SK-N-SH (cell line): ENCODE data around the gene EEF1A2. TPM values are rescaled to one million over a fixed set of nuclear protein-coding genes. Genes with fewer than 3 reads are reported as not detected.

ENCODE experiments used
- EP300 ChIP-seq, 2 experiments: IDR thresholded peaks; 2 replicates each; pipeline versions ENCODE4 v1.4.0 to v1.6.1; 2012; ENCODE audit warnings: borderline replicate concordance in 1 of 2, low read depth in 1 of 2, low read length in 1 of 2
- FOSL2 ChIP-seq: IDR thresholded peaks from 2 replicates; pipeline ENCODE4 v1.4.0; 2012; ENCODE audit warnings: low read depth, mild to moderate bottlenecking, moderate library complexity, borderline replicate concordance
- FOXJ3 ChIP-seq: sonication (generic); formaldehyde crosslinking; IDR thresholded peaks from 2 replicates; pipeline ENCODE4 v1.5.1; 2020; ENCODE audit warnings: mild to moderate bottlenecking, missing genetic modification reagents
- FOXM1 ChIP-seq: IDR thresholded peaks from 2 replicates; pipeline ENCODE4 v1.4.0; 2012; ENCODE audit warnings: low read depth, mild to moderate bottlenecking
- GABPA ChIP-seq: IDR thresholded peaks from 2 replicates; pipeline ENCODE4 v1.4.0; 2012; ENCODE audit warnings: low read depth, mild to moderate bottlenecking
- GATA2 ChIP-seq: sonication (generic); formaldehyde crosslinking; IDR thresholded peaks from 2 replicates; pipeline ENCODE4 v1.5.0; 2020; ENCODE audit warnings: mild to moderate bottlenecking, missing genetic modification reagents
- JUND ChIP-seq: IDR thresholded peaks from 2 replicates; pipeline ENCODE4 v1.4.0; 2012
- NFIC ChIP-seq: IDR thresholded peaks from 2 replicates; pipeline ENCODE4 v1.4.0; 2012; ENCODE audit warnings: borderline replicate concordance
- NRF1 ChIP-seq: IDR thresholded peaks from 2 replicates; pipeline ENCODE4 v1.6.1; 2012; ENCODE audit warnings: low read depth, mild to moderate bottlenecking, low read length
- POLR2AphosphoS5 ChIP-seq: IDR thresholded peaks from 2 replicates; pipeline ENCODE4 v1.6.1; 2012; ENCODE audit warnings: low read depth, low read length
- RAD21 ChIP-seq: IDR thresholded peaks from 2 replicates; pipeline ENCODE4 v1.6.1; 2012; ENCODE audit warnings: mild to moderate bottlenecking, low read length
- RXRA ChIP-seq: IDR thresholded peaks from 2 replicates; pipeline ENCODE4 v1.4.0; 2012; ENCODE audit warnings: low read depth, mild to moderate bottlenecking, borderline replicate concordance
- SIN3A ChIP-seq: IDR thresholded peaks from 2 replicates; pipeline ENCODE4 v1.6.1; 2012; ENCODE audit warnings: low read depth, mild to moderate bottlenecking, low read length, moderate library complexity, borderline replicate concordance
- TAF1 ChIP-seq: IDR thresholded peaks from 2 replicates; pipeline ENCODE4 v1.6.1; 2012; ENCODE audit warnings: low read depth, mild to moderate bottlenecking, low read length, moderate library complexity, borderline replicate concordance
- TCF12 ChIP-seq: IDR thresholded peaks from 2 replicates; pipeline ENCODE4 v1.4.0; 2012
- TEAD4 ChIP-seq: IDR thresholded peaks from 2 replicates; pipeline ENCODE4 v1.4.0; 2012; ENCODE audit warnings: mild to moderate bottlenecking, borderline replicate concordance; ENCODE audit not compliant: insufficient read depth
- YY1 ChIP-seq: IDR thresholded peaks from 2 replicates; pipeline ENCODE4 v1.4.0; 2012; ENCODE audit warnings: low read depth, mild to moderate bottlenecking
- polyA plus RNA-seq, 3 experiments: library from polyadenylated mRNA; depleted of rRNA; stranded (reverse); fragments of >200 nt; gene quantifications; 2 replicates each; pipeline ENCODE4 v1.2.3, GENCODE V29; 2012
- TF ChIP-seq, protein P1 (sequence below): IDR thresholded peaks from 2 replicates; pipeline ENCODE4 v1.6.1; 2012; ENCODE audit warnings: mild to moderate bottlenecking, low read depth, low read length, moderate library complexity
- TF ChIP-seq, protein P2 (sequence below): fragments of 200-600 bp; sonication (generic); IDR thresholded peaks from 2 replicates; pipeline ENCODE4 v1.6.1; 2017; ENCODE audit warnings: antibody characterized with exemption, mild to moderate bottlenecking, moderate library complexity
- TF ChIP-seq, protein P3 (sequence below): IDR thresholded peaks from 2 replicates; pipeline ENCODE4 v1.4.0; 2012; ENCODE audit warnings: low read depth, borderline replicate concordance
- TF ChIP-seq, protein P4 (sequence below): IDR thresholded peaks from 2 replicates; pipeline ENCODE4 v1.4.0; 2012; ENCODE audit warnings: low read depth, borderline replicate concordance
- TF ChIP-seq, protein P5 (sequence below): fragments of 150-350 bp; IDR thresholded peaks from 2 replicates; pipeline ENCODE4 v1.6.1; 2016; ENCODE audit warnings: mild to moderate bottlenecking, low read depth, low read length

Gene EEF1A2
- polyA plus RNA-seq, 1 of the 3 experiments (the other 2 are of a cell fraction): 16.5 TPM

DNA sequence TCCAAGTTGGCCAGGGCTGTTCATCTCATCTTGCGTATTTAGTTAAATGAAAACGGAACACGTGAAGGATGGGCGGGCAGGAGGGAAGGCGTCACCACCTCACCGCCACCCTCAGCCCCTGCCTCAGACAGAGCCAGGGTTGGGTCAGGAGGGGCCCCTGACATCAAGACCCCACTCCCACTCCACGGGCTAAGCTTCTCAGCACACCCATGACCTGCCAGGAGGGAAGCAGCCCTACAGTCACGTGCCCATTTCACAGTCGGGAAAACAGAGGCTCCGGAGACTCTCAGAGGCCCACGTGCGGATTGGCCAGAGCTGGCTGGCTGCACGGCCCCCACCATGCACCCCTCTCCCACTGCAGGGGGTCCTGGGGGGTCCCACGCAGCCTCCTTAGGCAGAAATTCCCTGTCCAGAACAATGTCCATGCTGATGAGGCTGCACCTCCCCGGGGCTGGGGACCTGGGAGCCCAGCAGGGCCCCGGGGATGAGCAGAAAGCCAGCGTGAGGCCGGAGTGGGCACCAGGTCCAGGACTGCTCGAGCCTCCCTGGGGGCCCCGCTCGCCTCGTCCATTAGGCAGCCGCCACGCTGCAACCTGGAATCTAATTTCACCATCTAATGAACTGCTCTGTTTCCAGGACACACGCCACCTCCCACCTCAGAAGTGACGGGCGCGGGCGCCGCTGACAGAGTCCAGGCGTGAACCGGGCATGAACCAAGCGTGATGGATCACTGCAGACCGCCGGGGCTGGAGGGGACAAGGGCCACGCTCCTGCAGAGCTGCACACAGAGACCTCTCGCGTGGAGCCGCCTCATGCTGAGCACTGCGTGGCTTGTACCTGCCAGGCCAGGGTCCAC is 42.2 kb downstream of the EEF1A2 start (continued):
- TF ChIP-seq JUND (no peak), RAD21 (peak; percentile 31; the same call in 1 of the 2 replicates), FOXM1 (no peak), EP300 (IDR thresholded peaks at IDR 0.05; ENCODE audit: borderline replicate concordance in 1 of 2, low read depth in 1 of 2, low read length in 1 of 2) (peak in 1 of 2 experiments; percentile 98; a peak in 2 of 4 replicates), TCF12 (peak; percentile 32; the same call in 1 of the 2 replicates), TAF1 (no peak), NRF1 (no peak), GATA2 (CRISPR knock-in tag) (peak; percentile 98), RXRA (no peak), FOXJ3 (peak; percentile 96), TEAD4 (no peak), GABPA (no peak), SIN3A (no peak), POLR2AphosphoS5 (0 out of 2 replicates have a peak, but pooled peaks have one; percentile 23), FOSL2 (no peak), NFIC (no peak), YY1 (no peak)
- TF ChIP-seq, protein P1, sequence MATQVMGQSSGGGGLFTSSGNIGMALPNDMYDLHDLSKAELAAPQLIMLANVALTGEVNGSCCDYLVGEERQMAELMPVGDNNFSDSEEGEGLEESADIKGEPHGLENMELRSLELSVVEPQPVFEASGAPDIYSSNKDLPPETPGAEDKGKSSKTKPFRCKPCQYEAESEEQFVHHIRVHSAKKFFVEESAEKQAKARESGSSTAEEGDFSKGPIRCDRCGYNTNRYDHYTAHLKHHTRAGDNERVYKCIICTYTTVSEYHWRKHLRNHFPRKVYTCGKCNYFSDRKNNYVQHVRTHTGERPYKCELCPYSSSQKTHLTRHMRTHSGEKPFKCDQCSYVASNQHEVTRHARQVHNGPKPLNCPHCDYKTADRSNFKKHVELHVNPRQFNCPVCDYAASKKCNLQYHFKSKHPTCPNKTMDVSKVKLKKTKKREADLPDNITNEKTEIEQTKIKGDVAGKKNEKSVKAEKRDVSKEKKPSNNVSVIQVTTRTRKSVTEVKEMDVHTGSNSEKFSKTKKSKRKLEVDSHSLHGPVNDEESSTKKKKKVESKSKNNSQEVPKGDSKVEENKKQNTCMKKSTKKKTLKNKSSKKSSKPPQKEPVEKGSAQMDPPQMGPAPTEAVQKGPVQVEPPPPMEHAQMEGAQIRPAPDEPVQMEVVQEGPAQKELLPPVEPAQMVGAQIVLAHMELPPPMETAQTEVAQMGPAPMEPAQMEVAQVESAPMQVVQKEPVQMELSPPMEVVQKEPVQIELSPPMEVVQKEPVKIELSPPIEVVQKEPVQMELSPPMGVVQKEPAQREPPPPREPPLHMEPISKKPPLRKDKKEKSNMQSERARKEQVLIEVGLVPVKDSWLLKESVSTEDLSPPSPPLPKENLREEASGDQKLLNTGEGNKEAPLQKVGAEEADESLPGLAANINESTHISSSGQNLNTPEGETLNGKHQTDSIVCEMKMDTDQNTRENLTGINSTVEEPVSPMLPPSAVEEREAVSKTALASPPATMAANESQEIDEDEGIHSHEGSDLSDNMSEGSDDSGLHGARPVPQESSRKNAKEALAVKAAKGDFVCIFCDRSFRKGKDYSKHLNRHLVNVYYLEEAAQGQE: no peak
- TF ChIP-seq, protein P2, sequence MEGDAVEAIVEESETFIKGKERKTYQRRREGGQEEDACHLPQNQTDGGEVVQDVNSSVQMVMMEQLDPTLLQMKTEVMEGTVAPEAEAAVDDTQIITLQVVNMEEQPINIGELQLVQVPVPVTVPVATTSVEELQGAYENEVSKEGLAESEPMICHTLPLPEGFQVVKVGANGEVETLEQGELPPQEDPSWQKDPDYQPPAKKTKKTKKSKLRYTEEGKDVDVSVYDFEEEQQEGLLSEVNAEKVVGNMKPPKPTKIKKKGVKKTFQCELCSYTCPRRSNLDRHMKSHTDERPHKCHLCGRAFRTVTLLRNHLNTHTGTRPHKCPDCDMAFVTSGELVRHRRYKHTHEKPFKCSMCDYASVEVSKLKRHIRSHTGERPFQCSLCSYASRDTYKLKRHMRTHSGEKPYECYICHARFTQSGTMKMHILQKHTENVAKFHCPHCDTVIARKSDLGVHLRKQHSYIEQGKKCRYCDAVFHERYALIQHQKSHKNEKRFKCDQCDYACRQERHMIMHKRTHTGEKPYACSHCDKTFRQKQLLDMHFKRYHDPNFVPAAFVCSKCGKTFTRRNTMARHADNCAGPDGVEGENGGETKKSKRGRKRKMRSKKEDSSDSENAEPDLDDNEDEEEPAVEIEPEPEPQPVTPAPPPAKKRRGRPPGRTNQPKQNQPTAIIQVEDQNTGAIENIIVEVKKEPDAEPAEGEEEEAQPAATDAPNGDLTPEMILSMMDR: no peak
- TF ChIP-seq, protein P3, sequence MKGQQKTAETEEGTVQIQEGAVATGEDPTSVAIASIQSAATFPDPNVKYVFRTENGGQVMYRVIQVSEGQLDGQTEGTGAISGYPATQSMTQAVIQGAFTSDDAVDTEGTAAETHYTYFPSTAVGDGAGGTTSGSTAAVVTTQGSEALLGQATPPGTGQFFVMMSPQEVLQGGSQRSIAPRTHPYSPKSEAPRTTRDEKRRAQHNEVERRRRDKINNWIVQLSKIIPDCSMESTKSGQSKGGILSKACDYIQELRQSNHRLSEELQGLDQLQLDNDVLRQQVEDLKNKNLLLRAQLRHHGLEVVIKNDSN: no peak
- TF ChIP-seq, protein P4, sequence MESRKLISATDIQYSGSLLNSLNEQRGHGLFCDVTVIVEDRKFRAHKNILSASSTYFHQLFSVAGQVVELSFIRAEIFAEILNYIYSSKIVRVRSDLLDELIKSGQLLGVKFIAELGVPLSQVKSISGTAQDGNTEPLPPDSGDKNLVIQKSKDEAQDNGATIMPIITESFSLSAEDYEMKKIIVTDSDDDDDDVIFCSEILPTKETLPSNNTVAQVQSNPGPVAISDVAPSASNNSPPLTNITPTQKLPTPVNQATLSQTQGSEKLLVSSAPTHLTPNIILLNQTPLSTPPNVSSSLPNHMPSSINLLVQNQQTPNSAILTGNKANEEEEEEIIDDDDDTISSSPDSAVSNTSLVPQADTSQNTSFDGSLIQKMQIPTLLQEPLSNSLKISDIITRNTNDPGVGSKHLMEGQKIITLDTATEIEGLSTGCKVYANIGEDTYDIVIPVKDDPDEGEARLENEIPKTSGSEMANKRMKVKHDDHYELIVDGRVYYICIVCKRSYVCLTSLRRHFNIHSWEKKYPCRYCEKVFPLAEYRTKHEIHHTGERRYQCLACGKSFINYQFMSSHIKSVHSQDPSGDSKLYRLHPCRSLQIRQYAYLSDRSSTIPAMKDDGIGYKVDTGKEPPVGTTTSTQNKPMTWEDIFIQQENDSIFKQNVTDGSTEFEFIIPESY: no peak
- TF ChIP-seq, protein P5, sequence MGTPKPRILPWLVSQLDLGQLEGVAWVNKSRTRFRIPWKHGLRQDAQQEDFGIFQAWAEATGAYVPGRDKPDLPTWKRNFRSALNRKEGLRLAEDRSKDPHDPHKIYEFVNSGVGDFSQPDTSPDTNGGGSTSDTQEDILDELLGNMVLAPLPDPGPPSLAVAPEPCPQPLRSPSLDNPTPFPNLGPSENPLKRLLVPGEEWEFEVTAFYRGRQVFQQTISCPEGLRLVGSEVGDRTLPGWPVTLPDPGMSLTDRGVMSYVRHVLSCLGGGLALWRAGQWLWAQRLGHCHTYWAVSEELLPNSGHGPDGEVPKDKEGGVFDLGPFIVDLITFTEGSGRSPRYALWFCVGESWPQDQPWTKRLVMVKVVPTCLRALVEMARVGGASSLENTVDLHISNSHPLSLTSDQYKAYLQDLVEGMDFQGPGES: no peak
- TF ChIP-seq, all 33 proteins: peak for 10
